Endothelial cell (in vitro differentiated cells): ENCODE measurements around the gene CDK7. TPM values are rescaled to one million over a fixed set of nuclear protein-coding genes. Genes with fewer than 3 reads are reported as not detected.

ENCODE experiments used
- DNase-seq: peaks from one replicate; pipeline ENCODE4 v3.0.0; 2021; ENCODE audit warnings: low spot score
- H3K27ac Mint-ChIP-seq: one replicate; pipeline ENCODE4 v1.8.0; 2021; ENCODE audit warnings: mixed read lengths, inconsistent platforms; ENCODE audit not compliant: unreplicated experiment
- H3K27me3 Mint-ChIP-seq: one replicate; pipeline ENCODE4 v1.8.0; 2021; ENCODE audit warnings: mild to moderate bottlenecking, moderate library complexity, mixed read lengths, inconsistent platforms; ENCODE audit not compliant: unreplicated experiment
- H3K36me3 Mint-ChIP-seq: one replicate; pipeline ENCODE4 v1.8.0; 2021; ENCODE audit warnings: mild to moderate bottlenecking, low read depth, mixed read lengths, inconsistent platforms; ENCODE audit not compliant: unreplicated experiment
- H3K4me1 Mint-ChIP-seq: one replicate; pipeline ENCODE4 v1.8.0; 2021; ENCODE audit warnings: mild to moderate bottlenecking, mixed read lengths, inconsistent platforms; ENCODE audit not compliant: unreplicated experiment
- H3K4me3 Mint-ChIP-seq: one replicate; pipeline ENCODE4 v1.8.0; 2021; ENCODE audit warnings: mild to moderate bottlenecking, mixed read lengths, inconsistent platforms; ENCODE audit not compliant: unreplicated experiment
- H3K9me3 Mint-ChIP-seq: one replicate; pipeline ENCODE4 v1.8.0; 2021; ENCODE audit warnings: mixed read lengths, inconsistent platforms; ENCODE audit not compliant: unreplicated experiment
- CTCF ChIP-seq: fragments of 200-600 bp; sonication (generic); IDR thresholded peaks from one replicate; pipeline ENCODE4 v1.5.0; 2021; ENCODE audit warnings: antibody characterized with exemption; ENCODE audit not compliant: unreplicated experiment
- total RNA-seq: library from RNA; stranded (reverse); fragmentation: NEBNext Ultra II Directional; extraction: Animal tissue kit (Norgen Biotek cat#: 25700); gene quantifications from one replicate; pipeline ENCODE4 v1.2.1, GENCODE V29; 2021; ENCODE audit not compliant: unreplicated experiment

Gene CDK7
- total RNA-seq, 1 donor from 2014 or later: 21.4 TPM

DNA sequence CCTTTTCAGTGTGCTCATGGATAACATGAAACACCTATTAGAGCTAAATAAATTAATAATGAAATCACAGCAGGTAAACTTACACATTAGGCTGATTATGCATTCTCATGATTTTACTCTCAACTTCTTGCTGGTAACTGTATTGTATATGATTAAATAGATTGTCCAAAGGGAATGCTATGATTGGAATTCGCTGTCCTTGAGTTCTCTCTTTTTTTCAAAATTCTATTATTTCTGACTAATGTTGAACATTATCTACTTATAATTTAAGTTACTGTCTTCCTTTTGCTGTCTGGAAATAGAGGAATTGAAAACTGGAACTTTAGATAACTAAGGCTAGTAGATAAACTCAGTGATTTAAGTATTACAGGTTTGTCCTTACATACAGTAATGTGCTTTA, 32.2 kb upstream of the CDK7 start:
- no peaks in the 10 kb centered on the region for H3K9me3 Mint-ChIP-seq
- no peak for TF ChIP-seq CTCF
- H3K27ac Mint-ChIP-seq: no peak overlapping the region
- no peaks in the 10 kb centered on the region for H3K36me3 Mint-ChIP-seq
- DNase-seq: no peak
- H3K4me3 Mint-ChIP-seq: no peak overlapping the region
- H3K4me1 Mint-ChIP-seq: no peaks in the 10 kb centered on the region
- no peaks in the 10 kb centered on the region for H3K27me3 Mint-ChIP-seq

DNA sequence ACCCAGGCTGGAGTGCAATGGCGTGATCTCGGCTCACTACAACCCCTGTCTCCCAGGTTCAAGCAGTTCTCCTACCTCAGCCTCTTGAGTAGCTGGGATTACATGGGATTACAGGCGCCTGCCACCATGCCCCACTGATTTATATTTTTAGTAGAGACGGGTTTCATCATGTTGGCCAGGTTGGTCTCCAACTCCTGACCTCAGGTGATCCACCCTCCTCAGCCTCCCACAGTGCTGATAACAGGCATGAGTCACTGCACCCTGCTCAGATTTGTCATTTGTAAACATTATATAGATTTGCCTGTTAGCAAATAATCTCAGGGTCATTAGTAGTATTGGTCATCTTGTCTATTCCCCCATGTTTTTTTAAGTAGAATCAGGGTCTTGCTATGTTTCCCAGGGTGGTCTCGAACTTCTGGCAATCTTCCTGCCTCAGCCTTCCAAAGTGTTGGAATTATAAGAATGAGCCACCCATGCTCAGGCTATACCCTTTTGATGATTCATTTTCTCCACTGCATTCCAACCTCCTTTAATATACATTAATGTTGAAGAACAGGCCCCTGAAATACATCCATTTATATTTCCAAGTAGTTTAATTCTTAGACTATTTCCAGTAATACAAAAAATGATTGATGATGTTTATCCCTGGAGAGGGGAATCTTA, 28.0 kb upstream of the CDK7 start:
- Mint-ChIP-seq H3K9me3 (no peaks in the 10 kb centered on the region), H3K36me3 (no peaks in the 10 kb centered on the region), H3K4me1 (no peaks in the 10 kb centered on the region), H3K27me3 (no peaks in the 10 kb centered on the region), H3K4me3 (no peak overlapping the region), H3K27ac (no peak overlapping the region)
- no peak for DNase-seq
- TF ChIP-seq CTCF: no peak

GRCh38 chr5:69209602-69210001, 25.1 kb upstream of the CDK7 start:
- no peak for TF ChIP-seq CTCF
- Mint-ChIP-seq H3K4me1 (no peaks in the 10 kb centered on the region), H3K27me3 (no peaks in the 10 kb centered on the region), H3K27ac (no peak overlapping the region), H3K36me3 (no peaks in the 10 kb centered on the region), H3K4me3 (no peak overlapping the region), H3K9me3 (no peaks in the 10 kb centered on the region)
- no peak for DNase-seq

DNA sequence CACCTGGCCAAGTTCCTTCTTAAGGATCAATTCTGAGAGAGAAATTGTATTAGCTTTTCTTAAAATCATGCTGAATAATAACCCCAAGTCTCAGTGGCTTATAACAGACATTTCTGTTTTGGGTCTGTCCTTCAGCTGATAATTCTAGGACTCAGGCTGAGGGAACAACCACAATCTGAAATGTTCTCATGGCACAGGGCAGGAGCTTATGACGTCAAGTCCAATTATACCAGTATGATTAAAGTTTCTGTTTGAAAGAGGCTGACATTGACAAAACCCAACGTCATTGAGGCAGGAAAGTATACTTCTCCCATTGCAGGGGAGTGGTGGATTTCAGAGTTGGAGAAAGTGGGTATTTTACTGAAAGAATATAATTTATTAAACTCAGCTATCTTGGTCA, 23.5 kb upstream of the CDK7 start:
- DNase-seq: no peak
- Mint-ChIP-seq H3K4me1 (no peaks in the 10 kb centered on the region), H3K27ac (no peak overlapping the region), H3K4me3 (no peak overlapping the region), H3K9me3 (no peaks in the 10 kb centered on the region), H3K27me3 (peaks cover 1% of the 10 kb centered on the region), H3K36me3 (no peaks in the 10 kb centered on the region)
- no peak for TF ChIP-seq CTCF

DNA sequence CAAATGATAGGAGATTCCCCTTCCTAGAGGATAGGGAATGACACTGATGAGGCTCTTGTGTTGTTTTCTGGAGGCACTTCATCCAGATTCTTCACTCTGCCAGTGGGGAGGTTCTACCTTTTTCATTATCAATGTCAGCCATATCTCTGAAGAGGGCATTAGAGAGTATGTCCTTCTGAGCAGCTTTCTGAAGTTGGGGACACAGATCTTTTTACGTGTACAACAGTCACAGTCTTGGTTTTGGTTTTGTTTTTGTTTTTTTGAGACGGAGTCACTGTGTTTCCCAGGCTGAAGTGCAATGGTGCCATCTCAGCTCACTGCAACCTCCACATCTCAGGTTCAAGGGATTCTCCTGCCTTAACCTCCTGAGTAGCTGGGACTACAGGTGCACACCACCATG, 22.7 kb upstream of the CDK7 start:
- Mint-ChIP-seq H3K27ac (no peak overlapping the region), H3K27me3 (peaks cover 1% of the 10 kb centered on the region), H3K9me3 (no peaks in the 10 kb centered on the region), H3K36me3 (no peaks in the 10 kb centered on the region), H3K4me3 (no peak overlapping the region), H3K4me1 (no peaks in the 10 kb centered on the region)
- no peak for TF ChIP-seq CTCF
- no peak for DNase-seq
